Stimulated activated CD4-positive, alpha-beta T cell treated with anti-CD3 and anti-CD28 coated beads, Interleukin-12 subunit alpha, Interleukin-12 subunit beta, amount 100 ng/mL, for 24 hours (primary cell): ENCODE data around the gene PHF21B.

ENCODE experiments used
- DNase-seq, 2 experiments: peaks; one replicate each; pipeline ENCODE4 v3.0.0-alpha.2; 2020; ENCODE audit warnings: low read depth in 2 of 2

The PHF21B gene

DNA sequence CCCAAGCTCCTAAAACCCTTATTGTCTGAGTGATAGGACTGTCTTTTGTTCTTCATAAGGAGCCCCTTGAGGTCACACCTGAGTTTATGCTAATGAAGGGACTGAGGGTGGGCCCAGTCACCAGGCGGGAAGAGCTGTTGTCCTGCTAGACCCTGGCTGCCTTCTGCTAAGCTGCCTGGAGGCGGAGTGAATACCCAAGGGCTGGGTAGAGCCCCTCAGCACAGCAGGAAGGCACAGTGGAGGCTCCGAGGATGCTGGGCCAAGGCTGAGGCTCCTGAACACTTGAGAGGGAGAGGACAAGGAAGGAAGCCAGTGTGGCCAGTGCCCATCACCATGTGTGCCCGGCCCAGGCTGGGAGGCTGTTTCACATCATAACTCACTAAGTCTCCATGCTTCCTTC, 4.8 kb upstream of the PHF21B start:
- DNase-seq, result no peak

DNA sequence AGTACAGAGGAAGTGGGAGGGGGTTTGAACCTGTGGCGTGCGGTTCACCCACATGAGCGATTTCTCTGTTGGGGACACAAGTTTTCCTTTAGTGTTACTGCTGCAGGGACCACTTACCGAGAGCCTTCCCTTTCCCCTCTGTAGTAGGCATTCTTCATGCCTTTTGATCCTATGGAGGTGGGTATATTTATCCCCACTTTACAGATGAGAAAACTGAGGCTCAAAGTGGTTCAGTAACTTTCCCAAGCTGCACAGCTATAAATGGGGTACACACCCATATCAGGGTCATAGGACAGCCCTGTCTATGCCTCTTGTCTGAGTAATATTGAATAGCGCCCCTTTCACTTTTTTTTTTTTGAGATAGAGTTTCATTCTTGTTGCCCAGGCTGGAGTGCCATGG, 3.3 kb upstream of the PHF21B start:
- no peak for DNase-seq

DNA sequence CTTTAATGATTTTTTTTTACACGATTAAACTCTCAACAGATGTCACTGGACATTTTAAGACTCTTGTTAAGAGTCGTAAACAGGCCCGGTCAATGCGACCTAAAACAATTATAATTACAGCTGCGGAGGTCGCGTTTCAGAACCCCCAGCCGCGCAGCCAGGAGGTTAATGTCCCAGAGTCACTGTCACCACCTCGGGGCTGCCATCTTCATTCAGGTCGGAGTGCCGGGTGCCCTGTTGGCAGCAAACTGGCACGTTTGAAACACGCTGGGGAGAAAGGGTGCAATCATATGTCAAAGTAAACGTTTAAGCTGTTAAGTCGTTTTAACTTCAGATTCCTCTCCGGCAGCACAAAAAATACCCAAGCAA, 711 bp upstream of the PHF21B start:
- DNase-seq, result no peak

DNA sequence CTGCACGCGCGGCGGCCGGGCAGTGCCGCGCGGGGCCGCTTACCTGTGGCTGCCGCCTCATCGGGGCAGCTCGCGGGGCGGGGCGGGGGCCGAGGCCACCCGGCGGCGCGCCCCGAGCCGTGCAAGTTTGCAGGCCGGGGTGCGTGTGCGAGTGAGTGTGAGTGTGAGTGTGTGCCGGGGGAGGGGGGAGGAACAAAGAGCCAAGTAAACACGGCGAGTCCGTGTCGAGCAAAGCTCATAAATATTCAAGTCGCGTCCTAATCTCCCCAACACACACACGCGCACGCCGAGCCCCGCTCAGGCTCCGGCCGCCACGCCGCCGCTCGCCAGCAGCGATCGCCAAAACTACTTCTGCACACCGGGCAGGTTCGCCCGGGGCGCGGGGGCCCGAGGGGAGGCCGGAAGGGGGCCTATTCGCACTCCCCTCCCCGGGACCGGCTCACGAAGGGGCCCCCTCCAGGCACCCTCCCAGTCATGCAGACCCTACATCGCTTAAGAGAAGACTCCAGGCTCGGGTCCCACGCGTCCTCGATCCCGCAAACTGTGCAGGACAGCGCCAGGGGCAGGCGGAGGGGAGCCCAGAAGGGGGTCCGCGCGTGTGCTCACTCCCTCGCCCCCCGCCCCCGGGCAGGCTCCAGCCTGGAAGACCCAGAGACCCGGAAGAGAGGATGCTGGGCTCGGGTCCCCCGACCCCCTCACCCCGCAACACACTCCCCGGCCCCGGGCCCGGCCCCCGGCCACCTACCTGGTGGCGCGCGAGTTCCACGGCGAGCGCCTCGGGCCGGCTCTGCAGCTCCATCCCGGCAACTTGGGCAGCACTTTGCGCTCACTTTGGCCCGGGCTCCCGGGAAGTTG, 827 bp downstream of the PHF21B start:
- no peak for DNase-seq

DNA sequence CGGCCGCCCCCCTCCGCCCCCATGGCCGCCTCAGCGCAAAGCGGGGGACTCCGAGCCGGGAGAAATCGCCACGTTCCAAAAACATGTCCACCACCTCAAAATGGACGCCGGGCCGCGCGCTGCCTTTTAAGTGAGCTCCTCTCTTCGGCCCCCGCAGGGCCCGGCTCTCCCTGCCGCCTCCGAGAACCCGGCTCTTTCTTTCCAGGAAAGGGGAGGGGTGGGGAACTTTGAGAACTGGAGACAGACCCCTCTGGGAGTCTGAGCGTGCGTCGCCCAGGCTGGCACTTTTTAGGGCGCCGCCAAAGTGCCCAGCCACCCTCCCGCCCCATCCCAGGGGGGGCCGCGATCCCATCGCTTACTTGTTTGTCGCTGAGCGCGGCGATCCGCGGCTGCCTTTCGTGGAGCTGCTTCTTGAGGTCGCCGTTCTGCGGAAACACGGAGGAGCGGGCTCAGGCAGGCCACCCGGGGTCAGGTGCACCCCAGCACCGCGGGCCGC, 1.6 kb downstream of the PHF21B start:
- DNase-seq, result no peak

DNA sequence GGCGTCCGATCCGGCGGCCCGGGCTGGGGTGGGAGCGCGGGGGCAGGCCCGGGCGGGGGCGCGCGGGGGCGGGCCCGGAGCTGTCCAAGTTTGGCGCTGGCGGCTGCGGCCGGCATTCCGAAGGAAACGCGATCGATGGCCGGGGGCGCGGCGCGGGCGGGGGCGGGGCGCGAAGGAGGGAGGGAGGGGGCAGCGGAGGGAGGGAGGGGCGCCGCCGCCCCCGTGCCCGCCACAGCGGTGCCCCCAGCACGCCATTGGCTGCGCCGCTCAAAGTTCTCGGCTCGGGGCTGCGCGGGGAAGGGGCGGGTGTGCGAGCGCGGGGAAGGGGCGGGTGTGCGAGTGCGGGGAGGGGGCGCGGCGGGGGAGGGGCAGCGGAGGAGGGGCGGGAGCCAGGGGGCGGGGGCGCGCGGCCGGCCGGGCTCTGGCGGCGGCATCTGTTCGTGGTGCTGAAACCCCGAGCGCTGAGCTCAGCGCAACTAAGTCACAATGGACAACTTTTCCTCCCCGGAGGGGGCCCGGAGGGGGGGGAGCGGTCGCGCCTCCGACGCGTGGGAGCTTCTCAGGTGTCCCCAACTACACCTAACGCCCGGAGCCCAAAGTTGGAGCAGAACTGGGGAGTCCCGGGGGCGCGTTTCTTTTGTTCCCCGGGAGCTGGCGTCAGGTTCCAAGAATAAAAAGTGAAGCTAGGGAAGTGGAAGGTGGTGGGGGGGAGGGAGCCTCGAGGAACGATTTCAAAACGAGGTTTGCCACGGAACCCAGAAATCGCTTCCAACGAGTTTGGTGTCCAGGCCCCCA, 2.2 kb downstream of the PHF21B start:
- DNase-seq, result no peak

DNA sequence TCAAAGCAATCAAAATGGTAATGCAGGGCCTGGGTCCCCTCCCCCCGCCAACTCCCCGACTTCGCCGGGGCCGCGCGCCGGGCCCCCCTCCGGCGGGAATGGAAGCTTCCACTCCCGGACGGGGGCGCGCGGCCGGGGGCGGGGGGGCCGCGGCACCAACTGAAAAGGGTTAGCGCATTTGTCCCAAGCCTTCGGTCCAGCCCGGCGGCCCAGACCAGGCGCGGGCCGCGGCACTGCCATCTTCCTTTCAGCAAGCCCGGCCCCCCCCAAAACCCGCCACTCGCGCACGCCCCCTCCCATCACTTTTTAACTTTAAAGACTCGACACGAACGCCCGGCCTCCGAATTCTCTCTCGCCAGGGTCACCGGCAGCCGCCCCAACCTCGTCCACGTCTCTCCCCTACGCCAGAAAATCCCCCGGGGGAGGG, 2.8 kb downstream of the PHF21B start:
- DNase-seq, result no peak

GRCh38 chr22:45006111-45006963, 3.5 kb downstream of the PHF21B start:
- no peak for DNase-seq

DNA sequence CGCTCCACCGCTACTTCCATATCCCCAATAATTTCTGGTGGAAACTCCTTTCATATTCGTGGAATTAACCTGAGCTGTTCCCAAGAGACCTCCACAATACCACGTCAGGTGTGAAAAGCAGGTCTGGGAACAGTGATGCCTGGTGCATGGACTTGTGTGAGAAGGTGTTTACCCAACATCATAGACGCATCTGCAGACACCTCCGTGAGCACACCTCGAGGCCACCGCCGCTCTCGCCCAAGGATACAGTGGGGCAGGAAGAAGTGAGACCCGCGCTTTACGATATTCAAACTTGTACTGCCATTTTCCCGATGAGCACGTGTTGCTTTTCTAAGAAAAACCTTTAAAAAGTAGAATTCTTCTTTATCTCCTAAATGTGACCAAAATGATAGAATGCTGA, 8.2 kb downstream of the PHF21B start:
- DNase-seq, result no peak

DNA sequence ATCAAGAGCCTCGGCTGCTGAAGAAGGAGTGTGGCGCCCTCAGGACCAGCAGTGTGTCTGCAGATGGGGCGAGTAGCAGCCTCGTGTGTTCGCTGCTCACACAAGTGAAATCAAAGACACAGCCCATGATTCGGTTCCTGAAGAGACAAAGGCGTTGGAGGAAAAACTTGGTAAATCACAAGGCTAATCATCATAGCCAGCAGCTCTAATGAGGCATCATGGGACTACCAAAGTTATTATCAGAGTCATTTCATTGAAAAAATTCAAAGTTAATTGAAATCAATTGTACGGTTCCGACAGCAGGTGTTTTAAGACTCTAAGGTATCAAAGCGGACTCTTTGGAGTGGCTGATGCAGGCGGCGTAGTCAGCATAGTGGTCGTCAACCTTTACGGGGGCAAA, 9.5 kb downstream of the PHF21B start:
- no peak for DNase-seq

- DNase-seq, result no peak
Measured at GRCh38 chr22:44999687-45000086, 10.1 kb downstream of the PHF21B start.

- DNase-seq, result no peak
Measured at GRCh38 chr22:44999231-44999630, 10.6 kb downstream of the PHF21B start.

- no peak for DNase-seq
Measured at GRCh38 chr22:44998296-44998695, 11.5 kb downstream of the PHF21B start.

DNA sequence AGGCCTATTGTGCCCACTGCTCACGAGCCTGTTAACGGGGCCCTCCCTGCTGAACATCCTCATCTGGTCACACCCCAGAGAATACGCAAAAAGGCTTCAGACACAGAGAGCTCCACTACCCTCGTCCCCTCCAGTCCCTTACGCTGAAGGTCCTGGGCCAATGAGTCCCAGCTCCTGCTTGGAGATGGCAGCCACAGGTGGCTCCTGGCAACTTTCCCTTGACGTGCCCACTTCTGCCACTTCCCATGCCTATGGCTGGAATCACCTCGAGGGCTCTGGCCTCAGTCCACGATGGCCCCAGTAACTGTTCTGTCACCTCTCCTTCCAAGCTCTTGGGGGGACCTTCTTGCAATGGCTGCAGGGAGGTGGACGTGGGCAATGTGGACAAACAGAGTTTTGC, 12.7 kb downstream of the PHF21B start:
- no peak for DNase-seq

DNA sequence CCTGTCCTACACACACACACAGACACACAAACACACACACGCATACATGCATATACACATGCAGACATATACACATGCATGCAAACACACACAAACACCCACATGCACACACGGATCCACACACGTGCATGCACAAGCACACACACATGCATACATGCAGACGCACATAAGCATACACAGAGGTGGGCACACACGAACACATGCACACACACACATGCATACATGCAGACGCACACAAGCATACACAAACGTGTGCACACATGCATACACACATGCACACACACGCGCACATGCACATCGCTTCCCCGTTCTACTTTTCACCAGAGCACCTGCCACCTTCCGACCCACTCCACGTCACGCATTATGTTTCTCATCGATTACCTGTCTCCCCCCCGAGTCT, 13.2 kb downstream of the PHF21B start:
- no peak for DNase-seq

GRCh38 chr22:44996120-44996519, 13.7 kb downstream of the PHF21B start:
- DNase-seq, result no peak

DNA sequence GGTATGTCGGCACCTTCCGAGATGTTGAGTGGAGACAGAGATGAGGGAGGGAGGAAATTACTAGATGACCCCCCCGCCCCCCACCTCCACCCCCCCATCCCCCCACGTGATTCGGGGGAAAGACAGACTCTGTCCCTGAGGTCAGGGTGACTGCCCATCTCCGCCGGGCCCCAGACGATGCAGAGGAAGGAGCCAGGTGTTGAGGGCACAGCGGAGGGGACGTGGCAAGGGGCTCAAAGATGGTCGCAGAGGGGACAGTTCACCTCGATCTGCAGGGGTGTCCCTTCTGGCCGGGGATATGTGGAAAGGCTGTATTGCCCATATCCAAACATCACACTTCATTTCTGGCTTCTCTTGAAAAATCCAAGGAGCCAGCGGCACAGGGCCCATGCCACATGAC, 14.1 kb downstream of the PHF21B start:
- DNase-seq, result no peak

- no peak for DNase-seq
Measured at GRCh38 chr22:44995105-44995514, 14.7 kb downstream of the PHF21B start.

GRCh38 chr22:44994399-44995104, 15.3 kb downstream of the PHF21B start:
- no peak for DNase-seq

DNA sequence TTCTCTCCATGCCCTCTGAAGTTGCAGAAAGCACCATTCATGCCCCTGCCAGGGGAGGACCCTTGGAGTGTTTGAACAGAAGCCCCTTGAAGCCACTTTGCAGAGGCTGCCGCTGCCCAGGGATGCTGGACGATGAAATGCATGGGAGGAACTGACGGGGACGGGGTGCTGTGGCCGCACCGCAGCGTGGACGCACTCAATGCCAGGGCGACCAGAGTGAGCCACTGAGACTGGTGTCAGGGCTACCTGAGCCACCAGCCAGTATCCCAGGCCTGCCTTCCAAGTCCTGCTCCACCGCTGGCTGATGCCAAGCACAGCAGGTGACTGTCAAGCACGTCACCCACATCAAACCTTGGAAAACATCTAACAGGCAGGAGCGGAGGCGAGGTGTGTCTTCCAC, 17.6 kb downstream of the PHF21B start:
- no peak for DNase-seq

DNA sequence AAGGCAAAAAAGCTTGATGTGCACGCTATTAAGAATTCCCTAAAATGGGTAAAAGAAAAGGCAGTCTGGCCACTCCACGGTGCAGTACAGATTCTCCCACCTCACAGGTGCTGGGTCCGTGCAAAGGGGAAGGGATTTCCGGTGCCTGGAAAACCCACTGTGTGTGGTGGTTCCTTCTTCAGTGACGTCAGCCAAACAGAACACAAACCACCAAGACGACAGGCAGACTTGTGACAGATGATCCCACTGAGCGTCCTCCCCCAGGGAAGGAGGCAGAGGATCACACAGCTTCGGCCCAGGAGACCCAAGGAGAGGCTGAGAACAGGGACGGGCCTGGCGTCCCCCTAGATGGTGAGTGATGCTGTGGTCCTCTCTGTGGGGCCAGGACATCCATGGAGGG, 18.6 kb downstream of the PHF21B start:
- no peak for DNase-seq
